ENCODE results near the gene ZNF345.

The ZNF345 gene

DNA sequence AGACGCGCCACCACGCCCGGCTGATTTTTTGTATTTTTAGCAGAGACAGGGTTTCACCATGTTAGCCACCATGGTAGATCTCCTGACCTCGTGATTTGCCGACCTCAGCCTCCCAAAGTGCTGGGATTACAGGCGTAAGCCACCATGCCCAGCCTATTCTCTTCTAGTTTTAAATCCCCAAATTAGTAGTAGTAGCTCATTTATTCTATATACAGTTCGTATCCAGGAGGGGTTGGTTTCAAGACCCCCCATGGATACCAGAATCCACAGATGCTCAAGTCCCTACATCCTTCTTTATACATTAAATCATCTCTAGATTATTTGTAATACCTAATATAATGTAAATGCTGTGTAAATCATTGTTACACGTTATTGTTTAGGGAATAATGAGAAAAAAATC is 67.4 kb downstream of the ZNF345 start:
- no peak for DNase-seq

Measured in HCEC 1CT (cell line).